GM13976 (cell line): ENCODE measurements around the gene SAC3D1.

Experiments used
- DNase-seq: peaks from one replicate; pipeline ENCODE4 v3.0.0; 2012; ENCODE audit warnings: low spot score
- CTCF ChIP-seq: IDR thresholded peaks from 2 replicates; pipeline ENCODE4 v1.5.1; 2012; ENCODE audit warnings: borderline replicate concordance, mild to moderate bottlenecking; ENCODE audit not compliant: insufficient read depth; ENCODE audit errors: extremely low read depth, missing control alignments, control extremely low read depth
- in situ Hi-C: fragments of 300-500 bp; cut with MboI; formaldehyde crosslinking; loops from one replicate; pipeline ENCODE4 v1.12.0; 2022; ENCODE audit warnings: low sequenced_read_pairs, mixed read lengths, inconsistent platforms; ENCODE audit not compliant: unreplicated experiment

Gene SAC3D1

GRCh38 chr11:65026810-65027209 lies 14.2 kb upstream of the SAC3D1 start:
- no peak for TF ChIP-seq CTCF
- in situ Hi-C loops, result no loop called here
- DNase-seq, result no peak

DNA sequence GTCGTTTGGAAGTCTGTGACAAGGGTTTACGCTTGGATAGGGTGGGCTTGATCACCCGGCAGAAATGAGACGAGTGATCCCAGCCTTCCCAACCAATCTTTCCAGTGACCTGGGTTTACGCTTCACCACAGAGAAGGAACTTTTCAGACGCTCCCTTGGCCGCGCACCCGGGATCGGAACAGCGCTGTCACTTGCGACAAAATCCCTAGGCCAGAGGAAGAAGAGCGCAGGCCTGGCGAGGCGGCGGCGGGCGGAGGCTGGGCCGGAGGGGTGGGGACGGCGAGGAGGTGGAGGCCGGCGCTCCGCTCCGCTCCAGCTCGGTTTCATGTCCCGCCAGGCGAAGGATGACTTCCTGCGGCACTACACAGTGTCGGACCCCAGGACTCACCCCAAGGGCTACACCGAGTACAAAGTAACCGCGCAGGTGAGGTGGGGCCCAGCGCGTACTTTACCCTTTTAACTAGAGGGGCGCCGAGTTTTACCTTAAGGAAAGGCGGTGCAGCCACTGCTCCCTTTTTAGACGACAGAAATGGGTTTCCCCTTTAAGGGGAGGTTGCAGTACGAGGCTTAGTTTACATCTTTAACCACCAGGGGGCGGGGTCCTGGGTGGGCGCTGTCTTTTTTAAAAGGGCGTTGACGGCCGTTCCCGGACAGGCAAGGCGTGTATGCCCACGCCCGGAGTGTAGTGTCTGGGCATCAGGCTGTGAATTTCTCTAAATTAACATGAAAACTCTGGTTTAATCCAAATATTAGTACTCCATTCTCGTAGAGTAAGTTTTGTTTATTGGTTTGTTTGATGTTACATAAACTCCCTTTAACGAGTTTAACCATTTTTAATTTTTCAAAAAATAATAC lies 13.6 kb upstream of the SAC3D1 start, which contains the start of gene SNX15:
Gene SNX15 (plus strand): TSS at position 227 of the 855 bp plus-strand sequence. CDS start 99 bp downstream, at position 326.
- in situ Hi-C loops, result no loop called here
- TF ChIP-seq CTCF, result peak; percentile 38
- DNase-seq, result peak; percentile 94

- TF ChIP-seq CTCF, result no peak
- in situ Hi-C loops, result no loop called here
Measured at GRCh38 chr11:65032216-65032615, 8.8 kb upstream of the SAC3D1 start.

GRCh38 chr11:65034423-65034822 lies 6.6 kb upstream of the SAC3D1 start:
- DNase-seq, result no peak
- TF ChIP-seq CTCF, result no peak
- in situ Hi-C loops, result no loop called here

More at GRCh38 chr11:65032216-65032615, 8.8 kb upstream of the SAC3D1 start:
- no peak for DNase-seq

DNA sequence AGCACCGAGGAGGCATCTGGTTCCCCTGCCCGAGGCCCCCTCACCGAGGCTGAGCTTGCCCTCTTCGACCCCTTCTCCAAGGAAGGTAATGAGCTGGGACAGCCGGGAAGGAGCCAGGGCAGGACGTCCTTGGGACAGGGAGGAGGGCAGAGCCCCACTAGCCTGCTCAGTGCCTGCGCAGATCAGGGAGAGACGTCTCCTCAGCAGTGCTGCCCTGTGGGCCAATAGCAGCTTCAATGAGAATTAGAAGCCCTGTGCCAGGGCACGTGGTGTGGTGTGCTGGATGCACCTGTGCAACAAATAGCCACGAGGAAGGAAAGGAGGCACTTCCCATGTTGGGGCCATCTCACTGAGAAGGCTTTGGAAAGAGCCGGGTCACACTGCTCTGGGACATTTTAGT lies 5.4 kb upstream of the SAC3D1 start:
- in situ Hi-C loops, result no loop called here
- TF ChIP-seq CTCF, result no peak
- no peak for DNase-seq

- in situ Hi-C loops, result no loop called here
Measured at GRCh38 chr11:65036931-65037330, 4.1 kb upstream of the SAC3D1 start.

More at GRCh38 chr11:65036931-65037330, 4.1 kb upstream of the SAC3D1 start:
- no peak for TF ChIP-seq CTCF
- DNase-seq, result no peak
